CD4-positive, alpha-beta T cell treated with Interferon alpha-2 for 1 hour (primary cell): ENCODE results near the gene MCTP1.
"Not testable (repeated sequence)": the region's sequence is repeated elsewhere in the genome, so short reads cannot be mapped to it uniquely, and the experiment has no call there.

ENCODE experiments used
- DNase-seq, 2 donors: peaks; one replicate each; pipeline ENCODE4 v3.0.0-alpha.2; 2020 to 2022

Gene MCTP1

DNA sequence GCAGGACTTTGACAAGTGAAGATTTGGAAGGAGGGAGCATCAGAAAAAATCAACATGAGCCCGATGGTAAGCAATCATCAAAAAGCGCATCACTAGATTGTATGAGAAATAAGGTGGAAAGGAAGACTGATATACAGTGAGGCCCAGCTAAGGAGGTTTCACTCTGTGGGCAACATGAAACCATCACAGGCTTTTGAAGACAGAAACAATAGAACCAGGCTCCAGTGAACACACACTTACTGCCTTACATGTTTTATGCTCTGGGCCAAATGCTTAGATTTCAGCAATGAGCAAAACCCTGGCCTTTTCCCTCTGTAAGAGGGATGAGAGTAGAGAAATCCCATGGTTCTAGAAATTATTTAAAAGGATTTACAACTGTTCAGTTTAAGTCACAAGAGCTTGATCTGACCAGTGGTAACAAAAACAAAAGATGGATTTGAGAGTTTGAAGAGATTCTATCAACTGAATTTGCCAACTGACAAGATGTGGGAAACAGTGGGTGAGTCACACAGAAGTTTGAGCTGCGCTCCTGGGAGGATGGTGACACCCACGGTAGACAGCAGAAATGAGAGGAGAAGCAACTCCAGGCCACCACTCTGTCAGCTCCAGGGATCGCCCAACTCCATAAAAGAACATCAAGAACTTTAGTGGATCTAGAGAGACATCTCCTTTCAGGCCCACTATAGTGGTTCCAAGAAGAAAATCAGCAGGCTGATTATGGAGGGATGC, 261.8 kb downstream of the MCTP1 start:
- peak in 1 of 2 donors; percentile 17 for DNase-seq

DNA sequence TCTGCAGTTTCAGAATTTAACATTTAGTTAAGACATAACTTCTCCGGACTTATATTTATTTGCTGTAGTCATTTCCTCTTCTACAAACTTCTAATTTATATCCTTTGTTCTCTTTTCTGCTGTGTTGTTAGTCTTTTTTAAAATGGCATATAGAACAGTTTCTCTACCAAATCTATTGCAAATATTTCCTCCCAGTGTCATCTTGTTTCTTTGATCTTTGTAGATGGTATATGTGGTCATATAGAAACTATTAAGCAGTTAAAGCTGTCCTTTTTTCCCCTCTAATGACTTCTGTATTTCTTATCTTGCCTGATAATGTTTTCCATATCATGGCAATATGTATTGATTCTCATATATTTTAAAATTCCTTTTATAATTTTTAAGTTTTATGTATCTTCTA, 264.5 kb downstream of the MCTP1 start:
- no peak for DNase-seq

DNA sequence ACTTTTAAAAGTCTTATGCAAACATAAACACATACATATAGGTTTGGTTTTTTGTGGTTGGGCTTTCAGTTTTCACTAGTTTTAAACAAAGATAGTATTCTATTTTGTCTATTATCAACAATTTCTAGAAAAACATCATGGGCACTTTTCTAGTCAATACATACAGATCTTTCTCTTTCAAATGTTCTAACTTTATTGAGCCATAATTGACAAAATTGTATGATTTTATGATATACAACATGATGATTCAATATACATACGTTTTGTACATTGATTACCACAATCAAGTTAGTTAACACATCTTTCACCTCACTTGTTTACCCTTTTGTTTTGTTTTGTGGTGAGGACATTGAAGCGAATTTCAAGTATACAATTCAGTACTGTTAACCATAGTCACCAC, 265.9 kb downstream of the MCTP1 start:
- no peak for DNase-seq

DNA sequence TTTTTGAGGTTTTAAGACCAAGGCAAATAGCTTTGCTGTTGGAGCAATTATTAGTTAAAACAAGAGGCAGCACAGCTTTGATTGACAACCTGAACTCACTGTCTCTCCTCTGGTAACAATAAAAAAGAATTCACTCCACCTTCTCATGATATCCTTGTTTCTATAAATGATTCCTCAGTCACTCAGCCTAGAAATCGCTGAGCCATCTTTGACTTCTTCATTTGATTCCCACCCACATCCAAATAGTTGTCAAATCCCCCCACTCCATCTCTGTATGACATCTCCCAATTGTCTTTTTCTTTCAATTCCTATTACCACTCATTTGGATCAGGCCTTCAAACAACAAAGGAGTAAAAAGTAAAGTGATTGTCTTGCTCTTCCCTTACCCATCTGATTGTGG, 266.4 kb downstream of the MCTP1 start:
- no peak for DNase-seq

DNA sequence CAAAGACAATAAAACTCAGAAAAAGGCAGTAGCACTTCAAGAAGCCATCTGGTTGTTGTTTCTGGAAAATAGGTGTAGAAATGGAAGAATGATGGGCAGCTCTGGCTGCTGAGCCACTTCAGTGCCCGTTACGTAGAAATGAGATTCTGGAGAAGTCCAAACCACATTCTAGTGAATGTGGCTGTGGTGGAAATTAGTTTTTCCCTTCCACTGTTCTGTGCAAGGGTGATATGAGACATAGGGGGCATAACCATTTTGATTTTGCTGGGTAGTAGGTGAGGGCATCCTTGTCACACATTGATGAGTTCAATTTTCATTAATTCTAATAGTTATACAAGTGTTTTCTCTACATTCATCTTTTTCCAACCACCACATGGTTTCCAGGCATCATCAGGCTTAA, 275.1 kb downstream of the MCTP1 start:
- no peak for DNase-seq

DNA sequence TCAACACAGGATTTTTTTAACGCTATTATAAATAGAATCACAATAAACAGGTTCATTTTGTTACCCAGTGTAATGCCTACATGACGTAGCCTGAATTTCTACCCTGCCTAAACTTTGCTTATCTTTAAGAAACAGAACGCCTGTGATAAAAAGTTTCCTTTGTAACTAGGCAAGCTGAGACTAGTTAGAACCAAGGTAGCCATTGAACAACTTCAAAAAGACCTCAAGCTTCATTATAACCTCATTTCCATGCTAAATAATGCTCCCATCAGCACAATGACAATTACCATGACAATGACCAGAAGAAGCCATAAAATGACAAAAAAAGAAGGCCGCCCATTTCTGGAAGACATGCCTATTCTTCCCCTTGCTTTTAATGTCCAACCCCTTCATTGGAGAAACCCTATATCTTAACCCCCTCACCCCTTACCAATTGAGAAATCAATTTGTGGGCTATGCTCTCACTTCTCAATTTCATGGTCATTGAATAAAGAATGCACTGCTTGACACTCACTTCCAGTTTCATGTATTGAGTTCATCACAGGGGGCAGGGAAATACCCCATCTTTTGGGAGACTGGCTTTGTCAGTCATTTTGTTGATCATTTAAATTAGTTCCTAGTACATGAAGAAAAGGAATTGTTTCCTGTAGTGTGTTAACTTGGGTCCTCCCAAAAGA, 276.8 kb downstream of the MCTP1 start:
- no peak for DNase-seq

DNA sequence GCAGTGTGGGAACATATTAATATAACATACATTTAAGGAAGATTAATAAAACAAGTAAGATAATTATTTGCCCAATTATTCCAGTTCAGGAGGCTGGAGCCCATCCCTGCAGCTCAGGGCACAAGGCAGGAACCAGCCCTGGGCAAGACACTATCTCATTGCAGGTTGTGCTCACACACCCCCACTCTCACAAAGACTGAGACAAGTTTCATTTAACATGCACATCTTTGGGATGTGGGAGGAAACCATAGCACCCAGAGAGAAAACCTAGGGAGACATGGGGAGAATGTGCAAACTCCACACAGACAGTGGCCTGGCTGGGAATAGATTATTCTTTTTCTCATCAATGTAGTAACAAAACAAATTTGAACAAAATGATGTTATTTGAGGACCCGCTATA, 279.1 kb downstream of the MCTP1 start:
- DNase-seq = no peak

DNA sequence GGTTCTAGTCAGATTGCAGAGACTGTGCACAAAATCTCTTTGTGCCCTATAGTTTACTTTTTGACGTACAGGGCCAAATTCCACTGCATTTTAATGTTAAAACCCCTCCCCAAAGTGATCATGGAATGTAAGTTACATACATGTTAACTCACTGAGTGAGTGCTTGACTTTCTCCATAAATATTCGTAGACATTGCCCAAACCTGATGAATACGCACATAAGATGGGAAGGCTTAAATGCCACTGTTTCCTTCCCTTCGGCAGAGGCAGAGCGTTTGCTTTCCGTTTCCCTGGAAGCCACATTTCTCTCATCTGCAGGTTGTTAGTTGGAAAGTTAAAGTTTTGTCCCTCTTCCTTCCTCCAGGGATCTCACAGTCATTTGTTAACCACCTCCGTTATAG, 286.2 kb downstream of the MCTP1 start:
- DNase-seq = no peak

DNA sequence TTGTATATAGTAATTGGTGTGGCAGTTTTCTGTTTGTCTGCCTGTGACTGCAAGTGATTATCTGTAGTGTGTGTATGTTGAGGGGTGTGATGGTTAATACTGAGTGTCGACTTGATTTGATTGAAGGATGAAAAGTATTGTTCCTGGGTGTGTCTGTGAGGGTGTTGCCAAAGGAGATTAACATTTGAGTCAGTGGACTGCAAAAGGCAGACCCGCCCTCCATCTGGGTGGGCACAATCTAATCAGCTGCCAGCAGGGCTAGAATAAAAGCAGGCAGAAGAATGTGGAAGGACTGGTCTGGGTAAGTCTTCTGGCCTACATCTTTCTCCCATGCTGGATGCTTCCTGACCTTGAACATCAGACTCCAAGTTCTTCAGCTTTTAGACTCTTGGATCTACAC, 290.4 kb downstream of the MCTP1 start:
- DNase-seq = not testable (repeated sequence)

DNA sequence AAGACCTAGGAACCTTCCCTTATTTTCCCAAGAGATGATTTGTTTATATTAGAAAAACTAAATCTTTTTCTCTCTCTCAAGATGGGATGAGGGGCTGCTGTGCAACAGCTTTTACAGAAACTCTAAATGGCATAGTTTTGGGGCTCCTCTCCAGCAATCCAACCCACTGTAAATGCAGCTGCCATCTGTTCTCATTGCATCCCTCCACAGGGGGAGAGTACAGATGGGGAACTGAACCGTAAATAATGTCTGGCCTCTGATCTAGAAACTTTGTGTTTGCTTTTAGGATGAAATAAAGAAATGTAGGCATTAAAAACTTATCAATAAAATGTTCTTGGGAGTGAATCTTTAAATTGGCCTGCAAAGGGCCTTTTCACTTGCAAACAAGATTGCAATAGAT, 291.4 kb downstream of the MCTP1 start:
- no peak for DNase-seq

DNA sequence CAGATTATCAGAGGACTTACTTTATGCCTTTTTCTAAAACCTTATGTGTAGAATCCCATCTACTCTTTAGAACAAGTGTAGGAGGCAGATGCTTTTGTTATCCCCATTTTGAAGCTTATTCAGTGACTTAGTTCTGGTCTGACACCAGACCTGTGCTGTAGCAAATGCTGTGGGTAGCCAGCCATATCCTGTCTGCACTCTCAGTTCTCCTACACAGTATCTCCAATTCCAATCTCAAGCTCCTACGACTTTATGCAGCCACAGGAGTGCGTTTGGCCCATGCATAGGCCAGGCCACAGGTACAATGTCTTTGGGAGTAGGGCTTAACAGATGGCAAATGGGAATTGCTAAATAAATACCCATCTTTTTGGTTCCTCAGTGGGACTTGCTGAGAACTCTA, 292.6 kb downstream of the MCTP1 start:
- no peak for DNase-seq

DNA sequence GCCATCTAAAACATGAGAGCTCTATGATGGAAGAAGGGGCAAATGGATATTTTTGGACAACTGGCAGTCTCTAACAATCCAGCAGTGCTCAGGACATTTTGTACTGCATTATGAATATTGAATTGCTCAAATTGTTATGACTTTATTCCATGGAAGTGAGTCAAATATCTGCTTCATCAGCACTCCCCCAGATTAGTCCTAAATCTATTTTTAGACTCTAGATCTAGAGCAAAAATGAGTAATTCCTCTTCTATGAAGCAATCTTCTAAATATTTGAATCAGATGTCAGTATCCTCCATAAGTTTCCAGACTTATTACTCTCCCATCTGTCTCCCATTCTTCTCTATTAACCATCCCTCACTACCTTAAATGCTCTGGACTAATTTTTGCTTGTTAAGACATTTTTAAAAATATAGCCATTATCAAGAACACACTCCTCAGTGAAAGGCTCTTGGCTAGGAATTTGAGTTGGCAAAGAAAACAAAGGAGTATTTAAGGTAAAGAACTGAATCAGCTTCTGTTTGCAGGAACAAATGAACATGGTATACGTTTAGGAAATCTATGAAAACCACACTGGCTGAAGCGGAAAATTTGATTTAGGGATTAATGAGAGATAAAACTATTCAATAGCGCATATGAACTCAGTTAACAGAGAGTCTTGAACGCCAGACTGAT, 300.9 kb downstream of the MCTP1 start:
- DNase-seq = no peak

DNA sequence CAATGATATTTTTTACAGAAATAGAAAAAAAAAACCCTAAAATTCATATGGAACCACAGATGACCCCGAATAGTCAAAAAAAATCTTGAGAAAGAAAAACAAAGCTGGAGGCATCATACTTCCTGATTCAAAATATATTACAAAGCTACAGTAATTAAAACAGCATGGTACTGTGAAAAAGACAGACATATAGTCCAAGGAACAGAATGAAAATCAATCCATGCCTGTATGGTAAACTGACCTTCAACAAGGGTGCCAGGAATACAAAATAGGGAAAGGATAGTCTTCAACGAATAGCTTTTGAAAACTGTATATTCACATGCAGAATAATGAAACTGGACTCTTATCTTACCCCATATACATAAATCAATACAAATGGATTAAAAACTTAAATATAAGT, 307.5 kb downstream of the MCTP1 start:
- DNase-seq = no peak

DNA sequence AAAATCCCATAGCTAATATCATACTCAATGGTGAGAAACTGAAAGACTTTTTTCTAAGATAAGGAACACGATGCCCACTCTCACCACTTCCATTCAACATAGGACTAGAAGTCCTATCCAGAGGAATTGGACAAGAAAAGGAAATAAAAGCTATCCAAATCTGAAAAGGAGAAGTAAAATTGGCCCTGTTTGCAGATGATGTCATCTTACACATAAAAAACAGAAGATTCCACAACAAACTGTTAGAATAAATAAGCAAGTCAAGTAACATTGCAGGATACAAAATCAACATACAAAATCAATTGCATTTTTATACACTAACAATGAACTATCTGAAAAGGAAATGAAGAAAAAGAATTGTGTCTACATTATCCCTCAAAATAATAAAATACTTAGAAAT, 308.0 kb downstream of the MCTP1 start:
- DNase-seq = no peak

DNA sequence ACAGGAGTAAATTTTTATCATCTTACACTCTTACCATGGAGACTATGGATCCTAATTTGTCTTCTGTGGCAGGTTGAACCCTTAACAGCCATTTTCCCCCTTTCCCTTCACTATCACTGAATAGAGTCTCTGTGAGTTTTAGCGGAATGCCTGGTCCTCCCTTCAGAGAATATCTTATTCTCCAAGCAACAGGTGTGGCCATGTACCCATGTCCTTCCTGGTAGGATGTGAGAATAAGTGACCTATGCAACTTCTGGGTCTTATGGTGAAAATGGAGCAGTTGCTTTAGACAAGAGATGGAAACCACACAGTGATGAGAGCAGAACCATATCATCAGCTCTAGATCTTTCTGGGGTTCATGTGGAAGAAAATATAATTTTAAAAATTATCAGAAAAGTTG, 312.6 kb downstream of the MCTP1 start:
- no peak for DNase-seq

DNA sequence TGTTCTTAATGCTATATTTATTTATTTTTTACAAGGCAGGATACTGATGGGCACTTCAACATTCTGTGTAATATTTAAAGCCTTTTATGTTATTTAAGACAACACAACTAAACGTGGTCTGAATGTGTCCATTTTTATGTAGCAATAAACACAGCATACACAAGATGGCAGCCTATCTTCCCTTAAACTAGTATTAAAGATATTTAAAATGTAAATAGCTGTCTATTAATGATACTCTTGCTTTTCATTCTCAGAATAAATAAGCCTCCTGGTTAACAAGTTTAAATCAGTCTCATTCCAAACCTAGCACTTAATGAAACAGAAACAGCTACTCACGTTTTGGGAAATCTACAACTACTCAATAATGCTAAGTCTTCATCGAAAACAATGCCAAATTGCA, 315.7 kb downstream of the MCTP1 start:
- DNase-seq = no peak

DNA sequence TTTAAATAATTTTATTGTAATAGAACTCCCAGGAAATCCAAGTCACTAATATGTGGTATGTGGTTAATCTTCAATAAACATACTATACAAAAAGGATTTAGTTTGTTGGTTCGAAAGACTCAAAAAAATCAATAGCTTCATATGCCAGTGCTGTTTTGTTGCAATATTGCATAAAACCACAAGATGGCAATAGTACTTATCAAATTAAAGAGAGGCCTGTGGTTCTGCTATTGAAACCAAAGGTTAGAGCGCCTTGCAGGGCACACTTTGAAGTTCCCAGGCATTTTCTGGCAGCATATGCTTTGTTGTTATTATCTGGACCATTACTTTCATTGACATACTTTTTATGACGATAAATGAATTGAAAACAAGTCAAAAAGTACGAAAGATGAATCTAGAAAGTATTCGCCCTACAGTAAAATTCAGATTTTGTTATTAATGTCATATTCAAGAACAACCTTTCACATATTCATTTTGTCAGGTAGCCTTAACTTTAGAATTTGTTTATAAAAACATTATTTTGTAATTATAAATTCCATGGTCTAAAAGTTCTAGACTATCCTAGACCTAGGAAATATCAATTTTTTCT, 316.3 kb downstream of the MCTP1 start:
- peak; percentile 10 to 49 for DNase-seq

DNA sequence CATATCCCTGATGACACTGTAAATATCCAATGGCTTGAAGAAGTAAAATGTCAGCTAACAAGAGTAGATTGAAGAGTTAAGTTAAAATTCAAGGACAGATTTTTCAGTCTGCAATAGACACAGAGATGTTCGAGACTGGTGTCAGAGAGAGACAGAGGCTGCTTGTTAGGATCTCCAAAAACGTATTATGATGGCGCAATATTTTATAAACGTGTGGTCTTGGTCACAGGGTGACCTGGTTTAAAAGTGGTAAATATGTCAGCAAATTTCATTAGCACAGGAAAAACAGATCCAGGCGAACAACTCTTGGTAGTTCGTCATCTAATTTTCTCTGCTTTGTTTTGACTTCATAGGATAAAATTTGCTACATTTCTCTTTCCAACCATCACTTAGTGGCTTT, 317.4 kb downstream of the MCTP1 start:
- DNase-seq = no peak

DNA sequence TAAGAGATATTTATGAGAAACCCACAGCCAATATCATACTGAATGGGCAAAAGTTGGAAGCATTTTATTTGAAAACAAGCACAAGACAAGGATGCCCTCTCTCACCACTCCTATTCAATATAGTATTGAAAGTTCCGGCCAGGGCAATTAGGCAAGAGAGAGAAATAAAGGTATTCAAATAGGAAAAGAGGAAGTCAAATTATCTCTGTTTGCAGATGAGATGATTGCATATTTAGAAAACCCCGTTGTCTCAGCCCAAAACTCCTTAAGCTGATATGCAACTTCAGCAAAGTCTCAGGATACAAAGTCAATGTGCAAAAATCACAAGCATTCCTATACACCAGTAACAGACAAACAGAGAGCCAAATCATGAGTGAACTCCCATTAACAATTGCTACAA, 325.6 kb downstream of the MCTP1 start:
- DNase-seq = not testable (repeated sequence)

DNA sequence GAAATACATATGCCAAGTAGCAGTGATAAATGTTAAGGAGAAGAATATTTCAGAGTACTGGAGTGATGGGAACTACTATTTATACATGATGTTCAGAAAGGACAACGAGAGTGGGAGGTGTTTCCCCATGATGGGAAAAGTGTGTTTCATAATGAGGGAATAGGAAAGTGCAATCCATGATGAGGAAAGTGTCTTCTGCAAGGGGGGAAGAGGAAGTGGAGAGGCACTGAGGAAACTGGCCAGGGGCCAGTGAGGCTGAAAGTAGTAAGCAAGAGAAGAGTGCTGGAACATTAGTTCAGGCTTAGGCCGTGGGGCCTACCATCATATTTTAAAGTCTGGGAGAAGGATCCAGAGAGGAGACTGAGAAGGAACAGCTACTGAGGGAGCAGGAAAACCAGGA, 339.2 kb downstream of the MCTP1 start:
- DNase-seq = no peak

DNA sequence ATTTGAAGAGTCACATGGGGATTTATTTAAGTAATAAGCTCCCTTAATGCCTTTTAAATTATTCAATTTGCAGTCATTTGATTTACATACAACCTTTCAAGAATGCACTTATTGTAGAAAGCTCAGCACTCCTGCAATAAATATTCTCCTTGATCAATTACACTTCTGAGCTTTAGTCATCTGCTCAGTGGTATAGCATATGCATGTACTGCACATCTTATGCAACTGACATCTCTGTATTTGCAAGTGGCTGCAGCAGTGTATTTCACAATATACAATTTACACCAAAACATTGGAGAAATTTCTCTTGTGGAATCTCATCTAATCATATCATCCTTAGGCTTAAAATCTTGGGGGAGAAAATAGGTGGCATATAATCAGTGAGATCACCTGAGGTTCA, 340.7 kb downstream of the MCTP1 start:
- no peak for DNase-seq

DNA sequence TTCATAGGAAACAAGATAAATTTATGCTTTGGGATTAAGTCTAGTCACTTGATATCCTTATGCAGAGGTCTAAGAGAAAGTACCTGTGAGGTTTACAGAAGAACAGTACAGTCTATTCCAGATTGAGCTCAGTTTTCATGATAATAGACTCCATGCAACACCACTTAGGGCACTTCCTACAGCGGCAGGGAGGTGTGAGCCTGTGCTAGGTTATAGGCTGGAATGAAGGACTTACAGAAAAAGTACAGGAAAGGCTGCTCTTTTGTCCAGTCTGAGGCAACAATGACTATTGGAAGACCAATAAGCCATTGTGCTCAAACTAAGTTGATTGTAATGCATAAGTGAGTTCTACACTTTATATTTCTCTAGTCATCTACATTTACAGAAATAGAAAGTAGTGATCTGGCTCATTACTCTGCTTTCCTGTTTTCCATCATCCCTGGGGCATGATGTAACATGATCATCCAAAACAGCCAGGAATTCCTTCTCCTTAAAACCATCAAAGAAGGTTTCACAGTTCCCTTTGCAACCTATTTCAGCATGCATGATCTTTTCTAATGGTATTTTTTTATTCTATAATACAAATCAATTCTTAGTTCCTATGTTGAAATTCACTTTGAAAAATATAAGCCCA, 343.7 kb downstream of the MCTP1 start:
- DNase-seq = no peak

DNA sequence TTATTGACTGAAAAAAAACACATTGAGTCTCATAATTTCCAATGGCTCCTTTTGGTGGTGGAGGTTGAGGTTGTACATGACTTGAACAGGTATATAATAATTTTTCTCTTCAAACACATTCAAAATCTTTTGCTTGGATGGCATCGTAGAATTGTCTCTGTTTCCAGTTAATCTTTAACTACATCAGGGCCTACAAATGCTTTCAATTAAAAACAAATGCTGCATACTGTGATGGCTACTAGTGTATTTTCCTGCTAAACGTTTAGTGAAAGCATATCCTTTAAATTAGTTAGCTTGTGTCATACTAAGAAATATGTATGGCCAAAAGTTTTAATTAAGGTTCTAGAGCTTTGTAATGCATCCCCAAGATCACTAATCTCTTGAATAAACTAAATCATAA, 352.6 kb downstream of the MCTP1 start:
- no peak for DNase-seq
